Esophagus squamous epithelium (tissue), 5 donors: ENCODE results near the gene ELF5. TPM values are rescaled to one million over a fixed set of nuclear protein-coding genes. Genes with fewer than 3 reads are reported as not detected.

Experiments
- DNase-seq: peaks from one replicate; lab custom pipeline; 2025; lab: John Stamatoyannopoulos, UW
- H3K27ac ChIP-seq, 4 donors: fragments of 200-600 bp; sonication (generic); one replicate each; pipeline ENCODE4 v1.5.1; 2016 to 2019; ENCODE audit warnings: mild to moderate bottlenecking in 1 of 4
- H3K27me3 ChIP-seq, 4 donors: fragments of 200-600 bp; sonication (generic); 1 replicate in 3 of 4; 2 replicates in 1 of 4; pipeline versions ENCODE4 v1.5.1 to v1.6.0; 2017 to 2021; ENCODE audit warnings: antibody characterized with exemption in 1 of 4
- H3K36me3 ChIP-seq, 3 donors: fragments of 200-600 bp; sonication (generic); one replicate each; pipeline ENCODE4 v1.5.1; 2016 to 2019
- H3K4me1 ChIP-seq, 3 donors: fragments of 200-600 bp; sonication (generic); one replicate each; pipeline ENCODE4 v1.5.1; 2017 to 2019
- H3K4me3 ChIP-seq, 4 donors: fragments of 200-600 bp; sonication (generic); 1 replicate in 3 of 4; 2 replicates in 1 of 4; pipeline ENCODE4 v1.5.1; 2016 to 2019; ENCODE audit warnings: mild to moderate bottlenecking in 2 of 4, moderate library complexity in 1 of 4
- H3K9me3 ChIP-seq, 3 donors: fragments of 200-600 bp; sonication (generic); one replicate each; pipeline ENCODE4 v1.5.1; 2016 to 2019
- POLR2A ChIP-seq, 4 donors: fragments of 450-650 bp; IDR thresholded peaks; one replicate each; pipeline ENCODE4 v1.6.1; 2017; ENCODE audit warnings: antibody characterized with exemption in 4 of 4, mild to moderate bottlenecking in 4 of 4, moderate library complexity in 3 of 4
- WGBS, 2 donors: methylation state at CpG; one replicate each; pipeline ENCODE4 v1.1.5; 2018; 5-methylcytosine and 5-hydroxymethylcytosine counted together
- intact Hi-C: fragments of 100-400 bp; cut with DNase I; formaldehyde crosslinking; loops from one replicate; pipeline ENCODE4 v1.15.0; 2022
- total RNA-seq, 4 donors: library from RNA; depleted of rRNA; stranded (reverse); fragments of >200 nt; gene quantifications; one replicate each; pipeline ENCODE4 v1.1.0, GENCODE V29; 2016
- TF ChIP-seq, protein P1 (sequence below), 6 experiments: fragments of 450-650 bp in 4 of 6; fragments of 200-600 bp in 2 of 6; sonication (generic) in 2 of 6; IDR thresholded peaks; one replicate each; pipeline ENCODE4 v1.5.1; 2016 to 2019; ENCODE audit warnings: antibody characterized with exemption in 6 of 6, mild to moderate bottlenecking in 4 of 6, moderate library complexity in 4 of 6
- donor health status: DM: yes; HTN: yes; CAD: no.

ELF5 gene
- total RNA-seq, 4 donors from 2014 or later = 0.11 to 1.8 (median 0.32) TPM

DNA sequence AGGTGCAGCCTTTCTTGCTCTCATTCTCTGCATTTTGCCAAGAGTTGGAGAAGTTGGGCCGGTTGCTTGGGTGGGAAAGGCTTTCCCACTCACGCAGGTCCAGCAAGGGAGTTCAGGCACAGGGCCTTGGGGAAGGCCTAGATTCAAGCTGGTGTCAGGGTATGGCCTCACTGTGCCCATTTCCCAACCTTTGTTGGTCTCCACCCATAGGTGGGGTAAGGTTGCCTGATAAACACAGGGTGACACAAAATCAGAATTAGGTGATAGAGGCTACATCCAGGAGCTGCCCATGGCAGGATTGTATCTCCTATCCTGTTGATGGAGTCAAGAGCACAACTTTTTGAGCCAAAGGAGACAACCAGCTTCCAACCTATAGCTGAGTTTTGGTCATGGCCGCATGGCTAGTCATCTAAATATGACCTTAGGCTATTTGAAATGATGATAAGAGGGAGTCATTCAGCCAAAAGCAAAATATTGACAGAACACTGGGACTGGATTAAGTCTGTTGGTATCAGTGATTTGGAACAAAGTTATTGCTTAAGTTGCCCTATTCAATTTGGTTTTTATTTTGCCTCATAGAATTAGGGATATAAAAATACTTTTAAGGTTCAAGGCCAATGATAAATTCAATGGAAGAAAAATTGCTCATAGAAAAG, 54.0 kb downstream of the ELF5 start:
- Histone ChIP-seq H3K4me1 (no peaks in the 10 kb centered on the region), H3K27me3 (no peaks in the 10 kb centered on the region), H3K9me3 (no peaks in the 10 kb centered on the region), H3K36me3 (peaks cover 18 to 100% (median 28%) of the 10 kb centered on the region in 3 donors), H3K4me3 (no peak overlapping the region), H3K27ac (no peak overlapping the region)
- DNase-seq = no peak
- WGBS, 2 donors = 75 to 100% methylated on average over 1 of the region's 3 CpGs
- TF ChIP-seq, protein P1, sequence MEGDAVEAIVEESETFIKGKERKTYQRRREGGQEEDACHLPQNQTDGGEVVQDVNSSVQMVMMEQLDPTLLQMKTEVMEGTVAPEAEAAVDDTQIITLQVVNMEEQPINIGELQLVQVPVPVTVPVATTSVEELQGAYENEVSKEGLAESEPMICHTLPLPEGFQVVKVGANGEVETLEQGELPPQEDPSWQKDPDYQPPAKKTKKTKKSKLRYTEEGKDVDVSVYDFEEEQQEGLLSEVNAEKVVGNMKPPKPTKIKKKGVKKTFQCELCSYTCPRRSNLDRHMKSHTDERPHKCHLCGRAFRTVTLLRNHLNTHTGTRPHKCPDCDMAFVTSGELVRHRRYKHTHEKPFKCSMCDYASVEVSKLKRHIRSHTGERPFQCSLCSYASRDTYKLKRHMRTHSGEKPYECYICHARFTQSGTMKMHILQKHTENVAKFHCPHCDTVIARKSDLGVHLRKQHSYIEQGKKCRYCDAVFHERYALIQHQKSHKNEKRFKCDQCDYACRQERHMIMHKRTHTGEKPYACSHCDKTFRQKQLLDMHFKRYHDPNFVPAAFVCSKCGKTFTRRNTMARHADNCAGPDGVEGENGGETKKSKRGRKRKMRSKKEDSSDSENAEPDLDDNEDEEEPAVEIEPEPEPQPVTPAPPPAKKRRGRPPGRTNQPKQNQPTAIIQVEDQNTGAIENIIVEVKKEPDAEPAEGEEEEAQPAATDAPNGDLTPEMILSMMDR (IDR thresholded peaks at IDR 0.05) = no peak
- no peak for TF ChIP-seq POLR2A (IDR thresholded peaks at IDR 0.05)
- intact Hi-C loops = no loop called here

DNA sequence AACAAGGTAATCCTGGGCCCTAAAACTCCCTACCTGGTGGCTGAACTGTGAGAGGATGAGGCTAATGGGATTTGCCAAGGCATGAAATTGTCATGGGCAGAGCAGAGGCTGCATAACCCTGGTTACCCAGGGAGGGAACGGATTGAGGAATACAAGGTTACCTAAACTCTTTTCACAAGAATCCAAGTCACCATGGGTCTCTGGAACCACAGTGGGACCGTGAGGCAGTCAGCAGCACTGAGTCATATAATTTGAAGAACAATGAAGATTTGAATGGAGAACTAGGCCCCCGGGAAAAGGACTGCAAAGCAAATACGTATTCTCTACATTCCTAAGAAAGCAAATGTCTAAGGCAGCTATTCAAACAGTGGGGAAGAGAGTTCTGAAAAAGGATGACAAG, 55.1 kb downstream of the ELF5 start:
- no peak overlapping the region for H3K27ac ChIP-seq
- H3K27me3 ChIP-seq = no peaks in the 10 kb centered on the region
- no peak for TF ChIP-seq POLR2A (IDR thresholded peaks at IDR 0.05)
- TF ChIP-seq, protein P1 (IDR thresholded peaks at IDR 0.05) = no peak
- 73 to 78% methylated on average over 4 of the region's 4 CpGs for WGBS, 2 donors
- H3K4me3 ChIP-seq = no peak overlapping the region
- H3K36me3 ChIP-seq = peaks cover 18 to 100% (median 29%) of the 10 kb centered on the region in 3 donors
- H3K4me1 ChIP-seq = no peaks in the 10 kb centered on the region
- H3K9me3 ChIP-seq = no peaks in the 10 kb centered on the region
- intact Hi-C loops = no loop called here
- DNase-seq = no peak

DNA sequence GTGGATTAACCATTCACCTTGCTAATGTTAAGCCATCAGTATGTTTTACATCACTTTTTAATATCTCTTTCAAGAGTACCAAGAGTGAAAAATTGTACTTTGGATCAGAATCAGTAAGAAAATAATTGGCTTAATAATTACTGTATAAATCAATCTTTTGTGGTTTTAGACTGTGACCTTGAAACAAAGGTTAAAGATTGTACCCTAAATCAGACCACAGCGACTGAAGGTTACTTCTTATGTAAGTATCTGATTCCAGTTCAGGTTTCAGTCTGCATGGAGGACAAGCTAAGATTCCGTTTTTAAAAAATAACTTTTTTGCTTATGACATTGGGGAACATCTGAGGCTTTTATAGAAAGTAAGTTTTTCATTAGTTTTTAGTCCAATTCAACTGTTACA, 56.0 kb downstream of the ELF5 start:
- no peak for DNase-seq
- Histone ChIP-seq H3K27ac (no peak overlapping the region), H3K4me1 (no peaks in the 10 kb centered on the region), H3K27me3 (no peaks in the 10 kb centered on the region), H3K4me3 (no peak overlapping the region), H3K36me3 (peaks cover 18 to 100% (median 29%) of the 10 kb centered on the region in 3 donors), H3K9me3 (no peaks in the 10 kb centered on the region)
- WGBS, 2 donors = 88 to 95% methylated on average over 2 of the region's 2 CpGs
- intact Hi-C loops = no loop called here
- TF ChIP-seq, protein P1 (IDR thresholded peaks at IDR 0.05) = no peak
- TF ChIP-seq POLR2A (IDR thresholded peaks at IDR 0.05) = no peak

DNA sequence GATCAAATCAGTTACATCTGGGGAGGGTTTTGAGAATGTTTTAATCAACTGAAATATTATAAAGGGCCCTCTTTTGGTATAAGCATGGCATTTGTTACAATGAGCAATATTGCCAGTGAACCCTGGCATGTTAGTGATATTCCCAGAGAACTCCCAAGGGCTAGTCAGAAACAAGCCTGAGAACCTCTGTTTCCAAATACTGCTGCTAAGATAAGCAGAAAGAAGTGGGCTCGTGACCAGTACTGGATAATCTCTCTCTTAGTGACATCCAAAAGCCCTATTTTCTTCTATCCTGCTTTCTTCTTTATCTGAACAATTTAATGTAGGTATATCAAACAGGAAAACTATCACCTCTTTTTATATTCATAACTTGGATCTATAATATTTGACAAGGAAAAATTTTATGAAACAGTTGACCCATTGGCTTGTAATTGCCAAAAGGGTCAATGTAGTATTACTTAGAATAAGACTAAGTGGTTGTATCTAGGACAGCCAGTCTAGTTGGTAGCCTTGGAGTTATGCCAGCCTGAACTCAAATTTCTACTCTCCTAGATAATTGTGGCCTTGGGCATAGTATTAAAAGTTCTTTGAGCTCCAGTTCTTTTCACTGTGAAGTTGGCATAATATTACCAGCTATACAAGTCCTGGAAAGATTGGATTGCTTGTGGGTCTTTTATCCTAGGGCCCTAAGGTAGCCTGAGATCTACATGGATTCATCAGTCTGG, 59.1 kb downstream of the ELF5 start:
- Histone ChIP-seq H3K4me3 (no peak overlapping the region), H3K27me3 (no peaks in the 10 kb centered on the region), H3K4me1 (no peaks in the 10 kb centered on the region), H3K27ac (no peak overlapping the region), H3K36me3 (peaks cover 10 to 99% (median 25%) of the 10 kb centered on the region in 3 donors), H3K9me3 (no peaks in the 10 kb centered on the region)
- 96 to 100% methylated on average over 1 of the region's 1 CpG for WGBS, 2 donors
- intact Hi-C loops = no loop called here
- no peak for DNase-seq
- no peak for TF ChIP-seq POLR2A (IDR thresholded peaks at IDR 0.05)
- TF ChIP-seq, protein P1 (IDR thresholded peaks at IDR 0.05) = no peak

DNA sequence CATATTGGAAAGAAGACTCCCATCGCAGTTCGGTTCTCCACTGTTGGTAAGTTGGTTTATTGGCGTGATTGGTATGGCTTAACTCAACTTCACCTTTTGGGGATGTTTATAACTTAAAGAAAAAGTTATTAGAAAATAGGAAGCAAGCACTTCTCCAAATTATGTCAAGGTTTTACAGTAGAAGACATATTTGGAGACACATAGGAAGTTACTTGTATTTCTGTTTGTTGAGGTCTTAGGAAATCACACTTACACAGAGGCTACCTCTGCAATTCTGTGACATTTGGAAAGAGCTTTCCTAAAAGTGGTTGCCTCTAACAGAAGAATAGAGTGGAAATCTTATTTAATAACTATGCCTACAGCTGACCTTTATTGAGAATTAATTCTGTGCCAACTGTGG, 62.5 kb downstream of the ELF5 start:
- Histone ChIP-seq H3K36me3 (peaks cover 3 to 71% (median 15%) of the 10 kb centered on the region in 3 donors), H3K27ac (no peak overlapping the region), H3K4me1 (peaks cover 0 to 5% (median 0%) of the 10 kb centered on the region in 3 donors), H3K27me3 (no peaks in the 10 kb centered on the region), H3K4me3 (no peak overlapping the region), H3K9me3 (no peaks in the 10 kb centered on the region)
- 100% methylated on average over 3 of the region's 3 CpGs for WGBS, 2 donors
- TF ChIP-seq, protein P1 (IDR thresholded peaks at IDR 0.05) = no peak
- no peak for TF ChIP-seq POLR2A (IDR thresholded peaks at IDR 0.05)
- intact Hi-C loops = no loop called here
- no peak for DNase-seq
